Fibroblast of skin of back (primary cell): Measurements from ENCODE around the gene SLC39A11.
"Not testable (repeated sequence)": the region's sequence is repeated elsewhere in the genome, so short reads cannot be mapped to it uniquely, and the experiment has no call there.

Experiments
- DNase-seq: peaks from one replicate; pipeline ENCODE4 v3.0.0-alpha.2; 2013

The SLC39A11 gene

DNA sequence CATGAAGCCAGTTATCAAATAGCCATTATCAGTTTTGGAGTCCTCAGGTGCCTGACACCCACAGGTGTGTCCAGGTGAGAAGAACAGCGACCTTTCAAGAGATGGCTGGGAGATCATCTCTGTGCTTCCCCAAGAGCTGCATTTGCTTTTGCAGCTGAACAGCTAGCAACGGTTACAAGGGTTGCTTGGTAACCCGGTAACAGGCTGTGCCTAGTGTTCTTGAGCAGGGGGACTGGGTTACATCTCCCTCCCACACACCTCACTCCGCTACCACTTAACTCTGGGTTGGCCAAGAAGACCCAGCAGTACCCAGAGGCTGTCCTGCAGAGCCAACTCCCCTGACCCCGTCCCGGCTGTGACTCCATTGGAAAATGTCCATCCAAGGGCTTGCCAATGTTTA, 147.0 kb downstream of the SLC39A11 start:
- no peak for DNase-seq

DNA sequence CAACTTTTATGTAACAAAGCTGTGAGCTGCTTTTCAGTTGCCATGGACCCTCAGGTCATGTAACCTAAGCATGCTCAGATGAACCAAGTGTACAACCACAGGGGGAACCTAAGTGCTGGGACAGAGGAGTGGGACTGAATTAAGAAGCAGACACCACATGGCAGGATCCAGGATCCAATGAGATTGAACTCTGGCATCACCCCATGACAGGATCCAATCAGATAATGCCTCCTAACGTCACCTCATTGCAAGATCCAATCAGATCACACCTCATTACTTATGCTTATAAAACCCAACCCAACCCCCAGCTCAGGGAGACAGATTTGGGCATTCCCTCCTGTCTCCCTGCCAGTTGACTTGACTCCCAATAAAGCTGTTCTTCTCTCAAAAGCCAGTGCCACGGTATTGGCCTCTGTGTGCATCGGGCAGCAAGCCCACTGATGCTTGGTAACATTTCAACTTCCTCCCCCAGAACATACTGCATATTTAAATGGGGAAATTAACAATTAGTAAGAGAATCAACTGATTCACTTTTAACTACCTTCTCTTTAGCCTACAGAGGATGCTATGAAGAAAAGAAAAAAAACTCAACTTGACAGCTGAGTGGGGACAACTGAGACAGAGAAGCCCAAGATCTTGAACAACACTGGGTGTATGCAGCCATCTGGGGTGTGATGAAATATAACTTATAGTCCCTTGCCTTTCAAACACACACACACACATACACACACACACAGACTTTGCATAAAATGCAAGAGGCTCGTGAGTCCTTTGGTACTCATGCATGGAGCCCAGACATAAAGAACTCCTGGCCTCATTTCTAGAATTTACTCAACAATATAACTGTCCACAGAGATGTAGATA, 148.4 kb downstream of the SLC39A11 start:
- DNase-seq, result no peak

DNA sequence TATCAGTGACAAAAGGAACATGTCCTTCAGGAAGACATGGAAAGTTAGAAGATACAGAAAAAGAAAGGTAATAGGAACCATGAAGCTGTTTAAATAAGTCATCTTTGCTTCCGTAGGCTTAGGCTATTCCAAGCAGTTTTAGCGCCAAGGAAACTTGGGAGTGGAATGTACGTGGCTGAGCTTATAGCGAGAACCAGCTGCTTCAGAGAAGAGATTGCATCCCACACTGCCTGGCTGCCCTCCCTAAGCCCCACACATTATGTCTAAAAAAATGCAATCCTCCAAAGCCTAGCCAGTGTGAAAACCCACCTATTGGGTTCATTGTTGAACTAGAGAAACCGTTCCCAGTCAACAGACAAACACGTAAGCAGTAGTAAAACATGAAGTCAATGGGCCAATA, 149.9 kb downstream of the SLC39A11 start:
- no peak for DNase-seq

DNA sequence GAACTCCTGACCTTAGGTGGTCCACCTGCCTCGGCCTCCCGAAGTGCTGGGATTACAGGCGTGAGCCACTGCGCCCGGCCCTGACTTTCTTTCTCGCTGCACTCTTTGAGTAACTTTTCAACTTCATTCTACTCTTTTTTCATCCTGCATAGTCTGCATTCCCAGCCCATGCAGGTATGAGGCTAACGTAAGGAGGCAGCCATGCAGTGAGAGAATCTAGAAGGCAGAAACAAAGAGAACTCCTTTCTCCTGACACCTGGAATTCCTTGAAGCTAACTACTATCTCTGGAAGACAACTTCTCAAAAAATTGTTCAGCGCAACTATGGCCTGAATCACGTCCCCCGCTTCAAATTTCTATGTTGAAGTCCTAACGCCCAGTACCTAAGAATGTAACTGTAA, 152.0 kb downstream of the SLC39A11 start:
- no peak for DNase-seq

DNA sequence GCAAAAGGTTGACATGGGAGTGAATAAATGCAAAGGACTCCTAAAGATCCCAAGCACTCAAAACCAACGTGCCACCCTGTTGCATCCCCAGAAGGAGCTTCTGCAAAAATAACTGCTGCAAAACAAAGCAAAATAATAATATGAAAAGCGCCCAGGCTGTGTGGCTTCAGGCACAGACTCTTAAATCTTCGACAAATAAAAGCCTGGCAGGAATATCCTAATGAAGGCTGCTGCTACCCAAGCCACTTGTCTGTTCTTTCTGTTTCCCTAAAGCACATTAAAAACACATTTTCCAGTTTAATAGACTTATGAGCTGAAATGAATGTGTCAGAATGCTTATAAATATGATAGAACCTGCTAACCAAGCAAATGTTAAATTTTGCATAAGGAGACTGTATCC, 154.0 kb downstream of the SLC39A11 start:
- DNase-seq, result no peak

DNA sequence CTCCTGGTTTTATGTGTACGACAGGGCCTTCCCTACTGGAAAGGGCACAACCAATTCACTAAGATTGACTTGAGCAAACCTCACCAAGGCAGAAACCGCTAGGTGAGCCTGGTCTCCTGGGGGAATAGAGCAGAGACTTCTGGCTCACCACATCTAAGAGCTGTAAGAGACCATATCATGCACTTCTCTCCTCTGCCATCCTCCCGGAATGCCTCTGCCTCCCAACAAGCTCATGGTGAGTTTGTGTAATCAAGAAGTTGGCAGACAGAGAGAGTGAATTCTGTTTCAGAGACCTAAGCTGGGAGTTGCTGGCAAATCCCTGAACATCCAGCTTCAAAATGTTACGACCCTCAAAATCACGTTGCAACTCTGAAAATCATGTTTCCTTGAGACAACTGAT, 154.8 kb downstream of the SLC39A11 start:
- DNase-seq, result no peak

DNA sequence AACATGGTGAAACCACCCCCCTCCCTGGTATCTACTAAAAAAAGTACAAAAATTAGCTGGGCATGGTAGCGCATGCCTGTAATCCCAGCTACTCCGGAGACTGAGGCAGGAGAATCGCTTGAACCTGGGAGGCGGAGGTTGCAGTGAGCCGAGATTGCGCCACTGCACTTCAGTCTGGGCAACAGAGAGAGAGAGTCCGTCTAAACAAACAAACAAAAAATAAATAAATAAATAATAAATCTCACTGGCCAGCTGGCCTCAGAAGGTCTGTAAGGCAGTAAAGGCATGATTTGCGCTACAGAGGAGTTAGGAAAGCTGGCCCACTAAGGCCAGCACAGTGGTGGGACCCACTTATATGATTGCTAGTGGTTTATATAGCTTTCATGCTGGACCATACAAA, 155.2 kb downstream of the SLC39A11 start:
- DNase-seq, result not testable (repeated sequence)

DNA sequence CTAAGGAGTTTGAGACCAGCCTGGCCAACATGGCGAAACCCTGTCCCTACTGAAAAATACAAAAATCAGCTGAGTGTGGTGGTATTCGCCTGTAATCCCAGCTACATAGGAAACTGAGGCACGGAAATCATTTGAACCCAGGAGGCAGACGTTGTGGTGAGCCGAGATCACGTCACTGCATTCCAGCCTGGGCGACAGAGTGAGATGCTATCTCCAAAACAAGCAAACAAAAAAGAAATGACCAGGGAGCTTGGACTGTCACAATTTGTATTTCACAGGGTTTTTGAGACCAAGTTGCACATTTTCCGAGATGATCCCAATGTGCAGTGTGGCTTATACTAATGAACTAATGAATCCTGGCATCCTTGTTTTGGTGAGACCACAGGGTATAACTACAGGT, 156.5 kb downstream of the SLC39A11 start:
- no peak for DNase-seq

DNA sequence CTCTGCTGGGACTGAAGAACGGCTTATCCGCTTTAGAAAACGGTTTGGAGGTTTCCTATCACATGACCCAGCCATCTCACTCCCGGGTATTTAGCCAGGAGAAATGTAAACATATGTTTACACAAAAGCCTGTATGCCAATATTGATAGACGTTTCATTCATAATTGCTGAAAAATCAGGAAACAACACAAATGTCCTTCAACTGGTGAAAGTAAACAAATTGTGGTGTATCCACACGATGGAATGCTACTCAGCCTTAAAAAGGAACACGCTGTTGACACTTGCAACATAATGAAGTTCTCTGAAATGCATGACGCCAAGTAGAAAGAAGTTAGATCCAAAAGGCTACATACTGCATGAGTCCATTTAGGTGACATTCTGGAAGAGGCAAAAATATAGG, 157.6 kb downstream of the SLC39A11 start:
- no peak for DNase-seq

DNA sequence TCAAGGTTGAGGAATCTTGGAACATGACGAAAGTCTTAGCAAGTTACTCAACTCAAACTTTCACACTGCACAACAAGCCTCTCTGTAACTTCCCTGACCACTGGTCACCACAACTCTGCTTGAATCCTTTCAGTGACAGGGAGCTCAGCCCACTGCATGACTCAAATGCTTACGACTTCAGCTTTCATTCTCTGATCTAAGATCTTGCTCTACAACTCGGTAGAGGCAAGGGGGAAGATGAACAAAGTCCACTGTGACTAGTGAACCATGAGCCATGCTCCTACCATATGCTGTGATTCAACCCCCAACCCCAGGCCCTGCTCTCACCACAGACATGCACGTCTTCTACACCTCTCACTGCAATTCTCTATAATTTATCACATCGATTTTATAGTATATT, 160.9 kb downstream of the SLC39A11 start:
- no peak for DNase-seq

DNA sequence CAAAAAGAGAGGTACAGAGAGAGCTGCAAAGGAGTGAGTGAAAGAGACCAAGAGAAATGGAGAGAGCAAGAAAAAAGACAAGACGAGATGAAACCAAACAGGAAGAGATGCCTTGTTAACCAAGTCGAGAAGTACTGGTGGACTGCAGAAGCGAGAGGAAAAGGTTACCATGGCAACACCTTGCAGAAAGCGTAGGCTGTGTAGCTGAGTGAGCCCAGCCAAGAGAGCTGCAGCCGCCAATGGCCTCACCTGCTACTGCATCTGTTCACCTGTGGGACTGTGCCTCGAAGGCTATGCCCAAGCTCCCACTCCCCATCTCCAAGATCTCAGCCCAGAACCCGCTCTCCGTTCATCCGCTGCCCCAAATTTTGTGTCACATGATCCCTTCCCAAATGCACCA, 161.3 kb downstream of the SLC39A11 start:
- no peak for DNase-seq

DNA sequence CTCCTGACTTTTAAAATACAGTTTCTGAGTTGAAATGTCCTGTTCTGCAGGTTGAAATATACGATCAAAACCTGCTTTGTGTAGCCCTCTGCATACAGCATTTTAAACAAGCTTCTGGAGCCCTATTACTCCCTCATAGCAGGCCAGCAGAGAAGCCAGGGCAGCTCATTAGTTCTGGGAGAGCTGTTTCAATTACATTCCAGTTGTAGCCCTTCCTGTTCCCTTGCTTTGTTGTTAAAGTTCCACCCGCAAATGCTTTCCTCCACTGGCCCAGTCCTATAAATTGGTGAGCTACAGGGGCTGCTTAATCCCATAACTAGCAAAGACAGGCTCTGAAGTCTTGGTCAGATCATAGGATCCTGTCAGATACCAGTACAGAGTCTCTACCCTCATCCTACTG, 162.5 kb downstream of the SLC39A11 start:
- DNase-seq, result no peak

DNA sequence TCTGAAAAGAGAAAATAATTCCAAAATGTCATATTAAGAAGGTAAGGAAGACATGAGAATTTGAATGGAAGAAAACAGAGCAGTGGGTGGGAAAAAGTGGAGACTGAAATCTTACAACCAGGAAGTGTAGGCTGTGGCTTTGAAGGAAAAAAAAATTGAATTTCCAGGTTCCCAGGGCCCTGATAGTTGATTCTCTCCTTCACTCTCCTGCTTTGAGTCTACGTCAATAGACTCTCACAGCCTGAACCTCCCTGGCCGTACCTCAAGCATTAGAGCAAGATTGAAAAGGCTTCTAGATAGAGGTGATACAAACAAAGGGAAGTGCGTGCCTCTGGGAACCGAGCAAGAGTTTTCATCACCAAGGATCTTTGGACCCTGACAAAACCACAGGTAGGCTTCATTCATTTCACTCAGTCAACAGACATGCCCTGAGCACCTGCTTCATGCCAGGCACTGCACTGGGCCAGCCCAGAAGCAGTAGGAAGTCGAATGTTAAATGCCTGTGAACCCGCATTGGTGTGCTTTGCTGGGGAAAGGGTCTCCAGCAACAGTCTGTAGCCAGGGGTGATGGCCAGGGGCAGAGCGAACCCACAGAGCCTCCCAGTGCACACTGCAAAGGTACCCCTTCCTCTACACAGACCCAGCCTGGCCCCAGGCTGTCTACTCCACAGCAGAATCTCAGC, 163.9 kb downstream of the SLC39A11 start:
- DNase-seq, result no peak

DNA sequence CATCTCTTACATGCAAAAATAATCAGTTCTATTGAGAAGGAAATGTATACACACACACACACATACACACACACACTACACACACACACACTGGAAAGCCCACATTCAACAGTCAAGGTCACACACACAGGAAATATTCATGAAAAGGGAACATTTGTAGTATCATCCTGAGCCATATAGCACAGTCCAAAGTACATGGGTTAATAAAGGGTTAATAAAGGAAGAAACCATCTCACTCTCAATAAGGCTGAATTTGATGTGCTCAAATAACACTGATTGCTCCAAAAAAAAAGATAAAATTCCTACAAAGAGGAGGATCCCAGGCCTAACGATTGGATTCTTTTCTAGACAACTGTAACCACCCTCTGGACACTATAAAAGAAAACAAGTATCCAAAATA, 164.7 kb downstream of the SLC39A11 start:
- no peak for DNase-seq

DNA sequence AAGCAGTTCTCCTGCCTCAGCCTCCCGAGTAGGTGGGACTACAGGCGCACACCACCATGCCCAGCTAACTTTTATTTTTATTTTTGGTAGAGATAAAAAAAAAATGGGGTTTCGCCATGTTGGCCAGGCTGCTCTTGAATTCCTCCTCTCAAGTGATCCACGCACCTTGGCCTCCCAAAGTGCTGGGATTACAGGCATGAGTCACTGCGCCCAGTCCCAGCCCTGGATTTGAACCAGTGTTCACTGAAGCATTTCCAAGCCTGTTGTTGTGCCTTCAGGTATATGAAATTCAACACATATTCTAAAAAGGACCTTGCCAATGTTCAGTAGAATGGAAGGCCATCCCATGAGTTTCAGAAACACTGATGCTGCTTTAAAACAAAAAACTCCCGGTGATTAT, 165.3 kb downstream of the SLC39A11 start:
- DNase-seq, result no peak

DNA sequence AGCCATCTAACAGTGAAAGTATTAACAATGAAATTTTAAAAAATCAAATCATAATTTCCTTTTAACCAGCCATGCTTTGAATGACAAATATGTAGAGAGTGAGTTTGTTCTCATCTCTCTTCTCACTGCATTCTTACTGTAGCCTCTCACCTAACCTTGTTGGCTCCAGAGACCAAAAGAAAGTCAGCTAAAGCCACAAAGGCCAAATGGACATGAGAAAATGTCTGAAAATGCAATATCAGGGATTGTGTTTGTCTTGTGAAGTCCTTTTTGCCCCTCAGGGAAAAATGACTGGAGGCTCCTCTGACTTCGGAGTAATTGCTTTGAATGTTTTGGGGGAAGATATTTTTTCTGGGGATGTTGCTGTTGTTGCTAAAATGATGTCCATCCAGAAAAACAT, 166.3 kb downstream of the SLC39A11 start:
- no peak for DNase-seq

DNA sequence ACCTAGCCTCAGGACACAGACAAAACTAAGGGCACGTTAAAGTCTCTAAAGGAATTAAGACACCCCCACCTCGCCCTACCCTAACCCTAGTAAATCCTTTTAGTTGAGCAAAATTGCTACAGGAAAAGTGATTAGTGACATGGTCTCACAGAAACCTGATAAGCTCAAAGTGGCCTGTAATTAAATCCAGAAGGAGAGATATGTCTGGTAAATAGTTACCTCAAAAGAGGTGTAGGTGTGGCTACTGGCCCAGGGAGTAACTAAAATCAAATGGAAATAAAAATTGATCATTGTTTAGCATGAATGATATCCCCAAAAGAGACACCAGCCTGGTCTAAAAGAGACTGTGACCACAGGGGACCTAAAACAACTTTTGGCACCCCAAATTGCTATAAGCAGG, 168.3 kb downstream of the SLC39A11 start:
- no peak for DNase-seq

DNA sequence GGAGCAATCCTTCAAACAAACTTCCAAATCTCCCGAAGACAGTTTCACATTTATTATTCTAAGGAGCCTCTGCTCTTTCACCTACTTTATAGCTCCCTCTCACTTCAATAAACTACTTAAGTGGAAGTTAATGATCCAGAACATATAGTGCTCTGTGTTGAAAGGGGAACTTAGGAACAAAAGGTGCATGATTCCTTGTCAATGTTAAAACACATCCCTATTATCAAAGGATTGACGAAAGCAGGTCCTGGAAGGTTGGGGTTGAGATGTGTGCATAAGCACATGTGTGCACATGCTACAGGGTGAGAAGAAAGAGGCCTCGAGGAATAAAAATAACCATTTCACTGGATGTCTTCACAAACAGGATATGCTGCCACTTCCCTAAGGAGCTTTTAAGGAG, 170.3 kb downstream of the SLC39A11 start:
- no peak for DNase-seq

DNA sequence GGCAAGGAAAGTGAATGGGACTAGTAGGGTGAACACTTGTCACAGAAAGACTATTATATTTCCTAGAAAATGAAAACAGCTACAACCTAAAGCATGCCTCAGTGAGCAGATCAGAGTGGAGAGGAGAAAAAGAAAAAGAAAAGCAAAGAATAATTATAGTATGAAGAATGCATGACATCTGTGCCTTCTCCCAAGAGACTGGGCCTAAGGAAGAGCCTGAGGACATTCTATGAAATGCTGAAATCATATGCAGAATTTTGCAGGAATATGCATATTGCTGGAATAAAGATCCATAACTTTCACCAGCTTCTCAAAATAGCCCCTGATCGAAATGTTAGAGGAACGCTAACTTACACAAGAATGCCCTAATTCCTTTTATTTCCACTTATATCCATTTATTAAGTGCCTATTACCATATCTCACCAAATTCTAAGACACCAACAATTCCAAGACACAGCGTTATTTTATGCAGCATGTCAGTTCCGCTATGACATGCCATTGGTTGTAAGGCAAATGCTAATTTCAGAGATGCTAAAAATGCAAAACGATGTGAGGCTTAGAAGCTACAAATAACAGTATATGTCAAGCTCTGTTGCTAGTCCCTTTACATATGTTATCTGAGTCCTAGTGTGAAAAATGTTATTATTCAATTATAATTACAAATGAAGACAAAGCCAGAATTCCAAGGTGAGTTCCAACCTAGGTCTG, 171.0 kb downstream of the SLC39A11 start:
- DNase-seq, result no peak

DNA sequence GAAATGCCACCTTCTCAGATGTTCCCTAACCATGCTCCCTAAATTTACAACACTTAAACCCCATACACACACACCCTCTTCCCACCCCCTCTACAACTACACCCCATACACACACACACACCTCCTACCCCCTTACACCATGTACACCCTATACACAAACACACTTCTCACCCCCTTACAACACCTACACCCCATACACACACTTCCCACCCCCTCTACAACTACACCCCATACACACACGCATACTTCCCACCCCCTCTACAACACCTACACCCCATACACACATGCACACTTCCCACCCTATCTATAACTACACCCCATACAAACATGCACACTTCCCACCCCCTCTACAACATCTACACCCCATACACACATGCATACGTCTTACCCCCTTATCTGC, 172.0 kb downstream of the SLC39A11 start:
- DNase-seq, result no peak

DNA sequence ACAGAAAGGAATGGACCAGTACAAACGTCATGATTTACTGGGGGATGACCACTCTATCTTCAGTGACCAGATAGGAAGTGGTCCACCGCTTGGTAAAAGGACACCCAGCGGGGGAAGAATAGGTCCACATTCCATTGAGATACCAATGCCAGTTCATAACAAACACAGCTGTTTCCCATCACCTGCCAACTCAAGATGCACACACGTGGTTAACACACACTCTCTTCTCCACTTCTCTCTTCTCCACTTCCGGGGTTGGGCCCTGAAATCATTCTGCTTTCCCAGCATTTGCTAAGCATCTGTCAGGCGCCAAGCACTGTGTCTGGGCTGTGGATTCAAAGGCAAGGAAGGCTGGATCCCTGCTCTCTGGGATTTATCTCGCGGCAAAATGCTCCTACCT, 175.5 kb downstream of the SLC39A11 start:
- peak; percentile 10 for DNase-seq

DNA sequence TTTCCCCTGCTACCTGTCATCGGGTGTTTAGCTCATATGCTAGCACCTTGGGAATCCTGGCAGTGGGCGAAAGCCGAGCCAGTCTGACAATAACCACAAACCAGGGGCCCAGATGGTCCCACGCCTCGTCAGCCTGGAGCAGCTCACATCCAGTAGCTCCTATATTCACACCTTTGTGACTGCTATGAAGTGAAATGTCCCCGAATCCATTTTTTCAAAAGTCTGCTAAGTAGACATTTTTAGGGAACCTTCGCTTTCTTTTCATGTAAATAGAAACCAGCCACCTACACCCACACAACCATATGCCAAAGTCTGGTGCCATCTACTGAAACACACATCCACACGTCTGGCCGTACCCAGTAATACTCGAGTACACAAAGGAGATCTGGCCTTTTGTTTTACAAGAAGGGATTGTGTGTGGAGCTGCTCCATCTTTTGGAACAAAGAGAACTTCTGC, 176.8 kb downstream of the SLC39A11 start:
- no peak for DNase-seq

DNA sequence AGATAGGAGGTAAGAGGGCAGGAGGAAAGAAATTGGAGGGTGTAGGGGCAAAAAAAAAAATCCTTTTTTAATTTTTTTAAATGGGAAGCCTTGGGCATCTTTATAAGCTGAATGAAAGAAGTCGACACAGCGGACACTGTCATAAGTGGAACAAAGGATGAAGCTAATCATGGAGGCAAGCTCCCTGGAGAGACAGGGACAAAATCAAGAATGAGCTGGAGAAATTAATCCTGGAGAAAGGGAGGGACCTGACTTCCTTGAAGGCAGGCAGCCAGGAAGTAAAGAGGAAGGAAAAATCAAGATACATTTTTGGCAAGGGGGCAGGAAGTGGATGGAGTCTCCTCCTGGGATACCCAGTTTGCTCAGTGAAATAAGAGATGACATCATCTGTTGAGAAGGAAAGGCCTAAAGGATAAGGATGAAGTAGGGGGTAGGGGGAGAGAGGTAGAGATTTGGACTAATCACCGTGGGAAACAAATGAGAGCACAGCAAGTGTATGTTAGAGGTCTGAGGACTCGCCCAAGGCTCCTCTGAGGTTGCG, 179.3 kb downstream of the SLC39A11 start:
- peak; percentile 11 for DNase-seq
